C4-2B (cell line): ENCODE results near the gene TRH.
"Not testable (repeated sequence)": the region's sequence is repeated elsewhere in the genome, so short reads cannot be mapped to it uniquely, and the experiment has no call there.

ENCODE experiments used
- ZFX ChIP-seq: fragments of 450-650 bp; IDR thresholded peaks from 2 replicates; pipeline ENCODE4 v1.6.1; 2017
- TF ChIP-seq, protein P1 (sequence below): fragments of 450-650 bp; conservative IDR thresholded peaks from 2 replicates; pipeline ENCODE4 v1.5.1; 2017; ENCODE audit warnings: mild to moderate bottlenecking

DNA sequence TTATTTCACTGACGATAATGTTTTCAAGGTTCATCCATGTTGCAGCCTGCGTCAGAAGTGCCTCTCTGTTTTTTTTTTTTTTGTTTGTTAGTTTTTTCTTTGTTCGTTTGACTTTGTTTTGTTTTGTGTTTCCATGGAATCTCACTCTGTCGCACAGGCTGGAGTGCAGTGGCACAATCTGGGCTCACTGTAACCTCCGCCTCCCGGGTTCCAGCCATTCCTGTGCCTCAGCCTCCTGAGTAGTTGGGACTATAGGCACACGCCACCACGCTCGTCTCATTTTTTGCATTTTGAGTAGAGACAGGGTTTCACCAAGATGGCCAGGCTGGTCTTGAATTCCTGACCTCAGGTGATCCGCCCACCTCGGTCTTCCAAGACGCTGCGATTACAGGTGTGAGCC lies 43.1 kb downstream of the TRH start:
- TF ChIP-seq, protein P1, sequence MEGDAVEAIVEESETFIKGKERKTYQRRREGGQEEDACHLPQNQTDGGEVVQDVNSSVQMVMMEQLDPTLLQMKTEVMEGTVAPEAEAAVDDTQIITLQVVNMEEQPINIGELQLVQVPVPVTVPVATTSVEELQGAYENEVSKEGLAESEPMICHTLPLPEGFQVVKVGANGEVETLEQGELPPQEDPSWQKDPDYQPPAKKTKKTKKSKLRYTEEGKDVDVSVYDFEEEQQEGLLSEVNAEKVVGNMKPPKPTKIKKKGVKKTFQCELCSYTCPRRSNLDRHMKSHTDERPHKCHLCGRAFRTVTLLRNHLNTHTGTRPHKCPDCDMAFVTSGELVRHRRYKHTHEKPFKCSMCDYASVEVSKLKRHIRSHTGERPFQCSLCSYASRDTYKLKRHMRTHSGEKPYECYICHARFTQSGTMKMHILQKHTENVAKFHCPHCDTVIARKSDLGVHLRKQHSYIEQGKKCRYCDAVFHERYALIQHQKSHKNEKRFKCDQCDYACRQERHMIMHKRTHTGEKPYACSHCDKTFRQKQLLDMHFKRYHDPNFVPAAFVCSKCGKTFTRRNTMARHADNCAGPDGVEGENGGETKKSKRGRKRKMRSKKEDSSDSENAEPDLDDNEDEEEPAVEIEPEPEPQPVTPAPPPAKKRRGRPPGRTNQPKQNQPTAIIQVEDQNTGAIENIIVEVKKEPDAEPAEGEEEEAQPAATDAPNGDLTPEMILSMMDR = not testable (repeated sequence)
- TF ChIP-seq ZFX = not testable (repeated sequence)
